Esophagus squamous epithelium (tissue), 5 donors: Measurements from ENCODE around the gene PLEKHM3. TPM values are rescaled to one million over a fixed set of nuclear protein-coding genes. Genes with fewer than 3 reads are reported as not detected.

ENCODE experiments used
- DNase-seq: peaks from one replicate; lab custom pipeline; 2025; lab: John Stamatoyannopoulos, UW
- H3K27ac ChIP-seq, 4 donors: fragments of 200-600 bp; sonication (generic); one replicate each; pipeline ENCODE4 v1.5.1; 2016 to 2019; ENCODE audit warnings: mild to moderate bottlenecking in 1 of 4
- H3K27me3 ChIP-seq, 4 donors: fragments of 200-600 bp; sonication (generic); 1 replicate in 3 of 4; 2 replicates in 1 of 4; pipeline versions ENCODE4 v1.5.1 to v1.6.0; 2017 to 2021; ENCODE audit warnings: antibody characterized with exemption in 1 of 4
- H3K36me3 ChIP-seq, 3 donors: fragments of 200-600 bp; sonication (generic); one replicate each; pipeline ENCODE4 v1.5.1; 2016 to 2019
- H3K4me1 ChIP-seq, 3 donors: fragments of 200-600 bp; sonication (generic); one replicate each; pipeline ENCODE4 v1.5.1; 2017 to 2019
- H3K4me3 ChIP-seq, 4 donors: fragments of 200-600 bp; sonication (generic); 1 replicate in 3 of 4; 2 replicates in 1 of 4; pipeline ENCODE4 v1.5.1; 2016 to 2019; ENCODE audit warnings: mild to moderate bottlenecking in 2 of 4, moderate library complexity in 1 of 4
- H3K9me3 ChIP-seq, 3 donors: fragments of 200-600 bp; sonication (generic); one replicate each; pipeline ENCODE4 v1.5.1; 2016 to 2019
- POLR2A ChIP-seq, 4 donors: fragments of 450-650 bp; IDR thresholded peaks; one replicate each; pipeline ENCODE4 v1.6.1; 2017; ENCODE audit warnings: antibody characterized with exemption in 4 of 4, mild to moderate bottlenecking in 4 of 4, moderate library complexity in 3 of 4
- WGBS, 2 donors: methylation state at CpG; one replicate each; pipeline ENCODE4 v1.1.5; 2018; 5-methylcytosine and 5-hydroxymethylcytosine counted together
- intact Hi-C: fragments of 100-400 bp; cut with DNase I; formaldehyde crosslinking; loops from one replicate; pipeline ENCODE4 v1.15.0; 2022
- total RNA-seq, 4 donors: library from RNA; depleted of rRNA; stranded (reverse); fragments of >200 nt; gene quantifications; one replicate each; pipeline ENCODE4 v1.1.0, GENCODE V29; 2016
- TF ChIP-seq, protein P1 (sequence below), 6 experiments: fragments of 450-650 bp in 4 of 6; fragments of 200-600 bp in 2 of 6; sonication (generic) in 2 of 6; IDR thresholded peaks; one replicate each; pipeline ENCODE4 v1.5.1; 2016 to 2019; ENCODE audit warnings: antibody characterized with exemption in 6 of 6, mild to moderate bottlenecking in 4 of 6, moderate library complexity in 4 of 6
- donor health status: DM: yes; HTN: yes; CAD: no.

PLEKHM3 gene
- total RNA-seq, 4 donors from 2014 or later, result 3.7 to 19.3 (median 6.7) TPM

DNA sequence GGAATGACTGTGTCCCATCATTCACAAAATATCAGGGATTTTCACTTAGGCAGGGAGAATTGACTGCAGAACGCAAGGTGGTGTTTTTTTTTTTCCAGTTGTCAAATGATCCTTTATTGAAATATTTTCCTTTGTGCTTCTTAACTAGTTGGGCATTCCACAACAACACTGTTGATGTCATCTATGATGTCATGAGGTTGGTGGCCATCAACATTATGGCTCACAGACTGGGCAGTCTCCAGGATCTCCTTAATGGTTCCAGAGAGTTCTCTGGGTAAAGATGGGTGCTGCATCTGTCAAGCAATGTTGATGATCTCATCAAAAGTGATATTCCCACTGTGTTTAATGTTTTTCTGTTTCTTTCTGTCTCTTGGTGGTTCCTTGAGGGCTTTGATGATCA lies 31.8 kb upstream of the PLEKHM3 start:
- DNase-seq, result no peak
- no peaks in the 10 kb centered on the region for H3K36me3 ChIP-seq
- TF ChIP-seq, protein P1, sequence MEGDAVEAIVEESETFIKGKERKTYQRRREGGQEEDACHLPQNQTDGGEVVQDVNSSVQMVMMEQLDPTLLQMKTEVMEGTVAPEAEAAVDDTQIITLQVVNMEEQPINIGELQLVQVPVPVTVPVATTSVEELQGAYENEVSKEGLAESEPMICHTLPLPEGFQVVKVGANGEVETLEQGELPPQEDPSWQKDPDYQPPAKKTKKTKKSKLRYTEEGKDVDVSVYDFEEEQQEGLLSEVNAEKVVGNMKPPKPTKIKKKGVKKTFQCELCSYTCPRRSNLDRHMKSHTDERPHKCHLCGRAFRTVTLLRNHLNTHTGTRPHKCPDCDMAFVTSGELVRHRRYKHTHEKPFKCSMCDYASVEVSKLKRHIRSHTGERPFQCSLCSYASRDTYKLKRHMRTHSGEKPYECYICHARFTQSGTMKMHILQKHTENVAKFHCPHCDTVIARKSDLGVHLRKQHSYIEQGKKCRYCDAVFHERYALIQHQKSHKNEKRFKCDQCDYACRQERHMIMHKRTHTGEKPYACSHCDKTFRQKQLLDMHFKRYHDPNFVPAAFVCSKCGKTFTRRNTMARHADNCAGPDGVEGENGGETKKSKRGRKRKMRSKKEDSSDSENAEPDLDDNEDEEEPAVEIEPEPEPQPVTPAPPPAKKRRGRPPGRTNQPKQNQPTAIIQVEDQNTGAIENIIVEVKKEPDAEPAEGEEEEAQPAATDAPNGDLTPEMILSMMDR (IDR thresholded peaks at IDR 0.05), result no peak
- TF ChIP-seq POLR2A (IDR thresholded peaks at IDR 0.05), result no peak
- H3K27ac ChIP-seq, result no peak overlapping the region
- WGBS, 2 donors, result 96 to 100% methylated on average over 1 of the region's 1 CpG
- H3K4me3 ChIP-seq, result no peak overlapping the region
- no peaks in the 10 kb centered on the region for H3K4me1 ChIP-seq
- peaks cover 0 to 3% (median 0%) of the 10 kb centered on the region in 4 donors for H3K27me3 ChIP-seq
- no peaks in the 10 kb centered on the region for H3K9me3 ChIP-seq
- intact Hi-C loops, result no loop called here

DNA sequence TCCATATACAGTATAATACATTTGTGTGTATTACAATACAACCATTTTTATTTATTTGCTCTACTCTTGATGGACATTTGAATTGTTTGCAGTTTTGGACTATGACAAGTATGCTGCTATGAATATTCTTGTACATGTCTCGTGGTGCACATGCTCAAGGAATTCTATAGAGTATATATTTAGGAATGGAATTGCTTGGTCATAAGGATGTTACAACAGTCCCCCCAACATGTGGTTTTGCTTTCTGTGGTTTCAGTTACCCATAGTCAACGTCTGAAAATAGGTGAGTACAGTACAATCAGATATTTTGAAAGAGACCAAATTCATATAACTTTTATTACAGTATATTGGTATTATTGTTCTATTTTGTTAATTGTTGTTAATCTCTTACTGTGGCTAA lies 24.1 kb upstream of the PLEKHM3 start:
- Histone ChIP-seq H3K27ac (no peak overlapping the region), H3K36me3 (no peaks in the 10 kb centered on the region), H3K4me1 (peaks cover 0 to 4% (median 0%) of the 10 kb centered on the region in 3 donors), H3K27me3 (peaks cover 0 to 3% (median 0%) of the 10 kb centered on the region in 4 donors), H3K9me3 (no peaks in the 10 kb centered on the region), H3K4me3 (no peak overlapping the region)
- TF ChIP-seq, protein P1 (IDR thresholded peaks at IDR 0.05), result no peak
- TF ChIP-seq POLR2A (IDR thresholded peaks at IDR 0.05), result no peak
- 40 to 48% methylated on average over 2 of the region's 2 CpGs for WGBS, 2 donors
- DNase-seq, result no peak
- intact Hi-C loops, result no loop called here

DNA sequence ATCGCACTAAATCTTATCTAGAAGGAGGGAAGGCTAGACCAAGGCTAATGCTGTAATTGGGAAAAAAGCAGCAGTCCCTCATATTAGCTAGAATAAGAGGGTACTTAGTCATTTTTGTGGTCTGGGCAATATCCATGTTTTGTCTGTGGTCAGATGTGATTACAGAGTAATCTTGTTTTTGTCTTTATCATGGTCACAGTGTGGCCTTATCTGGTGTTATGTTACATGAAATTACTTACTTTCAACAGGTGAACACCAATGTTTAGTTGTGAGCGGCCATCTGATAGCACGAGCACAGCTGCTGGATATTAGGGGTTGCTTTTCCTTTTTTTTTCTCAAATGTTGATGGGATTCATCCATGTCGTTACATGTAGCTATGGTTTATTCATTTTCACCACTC lies 23.7 kb upstream of the PLEKHM3 start:
- peaks cover 0 to 4% (median 0%) of the 10 kb centered on the region in 3 donors for H3K4me1 ChIP-seq
- peaks cover 0 to 3% (median 0%) of the 10 kb centered on the region in 4 donors for H3K27me3 ChIP-seq
- H3K9me3 ChIP-seq, result no peaks in the 10 kb centered on the region
- no peak for DNase-seq
- H3K4me3 ChIP-seq, result no peak overlapping the region
- H3K27ac ChIP-seq, result no peak overlapping the region
- TF ChIP-seq, protein P1 (IDR thresholded peaks at IDR 0.05), result no peak
- no peak for TF ChIP-seq POLR2A (IDR thresholded peaks at IDR 0.05)
- WGBS, 2 donors, result 80% methylated on average over 4 of the region's 4 CpGs
- no peaks in the 10 kb centered on the region for H3K36me3 ChIP-seq
- intact Hi-C loops, result no loop called here

DNA sequence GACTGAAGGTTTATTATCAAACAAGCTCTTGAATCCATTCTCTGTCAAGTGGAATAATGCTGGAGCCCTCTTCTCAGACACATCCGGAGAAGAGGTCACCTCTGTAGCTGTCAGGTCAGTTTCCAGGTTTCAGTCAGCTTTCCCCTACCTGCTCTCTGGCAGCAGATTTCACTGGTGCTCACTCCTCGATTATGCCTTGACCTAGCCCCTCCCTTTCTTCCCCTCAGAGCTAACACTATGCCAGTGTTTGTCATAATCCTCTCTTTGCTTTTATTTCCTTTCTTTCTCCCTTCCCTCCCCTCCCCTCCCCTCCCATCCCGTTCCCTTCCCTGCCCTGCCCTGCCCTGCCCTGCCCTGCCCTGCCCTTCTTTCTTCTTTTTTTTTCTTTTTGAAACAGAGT lies 22.5 kb upstream of the PLEKHM3 start:
- DNase-seq, result no peak
- intact Hi-C loops, result no loop called here
- Histone ChIP-seq H3K9me3 (no peaks in the 10 kb centered on the region), H3K36me3 (no peaks in the 10 kb centered on the region), H3K4me3 (no peak overlapping the region), H3K4me1 (peaks cover 0 to 4% (median 0%) of the 10 kb centered on the region in 3 donors), H3K27ac (no peak overlapping the region), H3K27me3 (no peaks in the 10 kb centered on the region)
- 15 to 24% methylated on average over 3 of the region's 3 CpGs for WGBS, 2 donors
- TF ChIP-seq, protein P1 (IDR thresholded peaks at IDR 0.05), result no peak
- no peak for TF ChIP-seq POLR2A (IDR thresholded peaks at IDR 0.05)

DNA sequence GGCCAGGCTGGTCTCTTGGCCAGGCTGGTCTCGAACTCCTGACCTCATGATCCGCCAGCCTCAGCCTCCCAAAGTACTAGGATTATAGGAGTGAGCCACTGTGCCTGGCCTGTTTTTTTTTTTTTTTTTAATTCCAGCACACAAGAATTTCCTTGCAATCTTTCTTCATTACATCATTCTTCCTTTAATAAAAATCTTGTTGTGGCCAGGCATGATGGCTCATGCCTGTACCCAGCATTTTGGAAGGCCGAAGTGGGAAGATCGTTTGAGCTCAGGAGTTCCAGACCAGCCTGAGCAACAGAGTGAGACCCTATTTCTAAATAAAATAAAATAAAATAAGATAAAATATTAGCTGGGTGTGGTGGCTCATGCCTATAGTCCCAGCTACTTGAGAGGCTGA lies 21.4 kb upstream of the PLEKHM3 start:
- intact Hi-C loops, result no loop called here
- 52 to 79% methylated on average over 2 to 4 of the region's 4 CpGs for WGBS, 2 donors
- H3K36me3 ChIP-seq, result no peaks in the 10 kb centered on the region
- H3K4me1 ChIP-seq, result peaks cover 0 to 4% (median 0%) of the 10 kb centered on the region in 3 donors
- no peaks in the 10 kb centered on the region for H3K27me3 ChIP-seq
- no peak overlapping the region for H3K4me3 ChIP-seq
- TF ChIP-seq, protein P1 (IDR thresholded peaks at IDR 0.05), result no peak
- no peak for TF ChIP-seq POLR2A (IDR thresholded peaks at IDR 0.05)
- no peak overlapping the region for H3K27ac ChIP-seq
- H3K9me3 ChIP-seq, result no peaks in the 10 kb centered on the region
- no peak for DNase-seq
